Keratinocyte (primary cell): Measurements from ENCODE around the gene TTC4. TPM values are rescaled to one million over a fixed set of nuclear protein-coding genes. Genes with fewer than 3 reads are reported as not detected.

Source experiments
- DNase-seq: peaks from one replicate; pipeline ENCODE4 v3.0.0-alpha.2; 2011; ENCODE audit warnings: low read depth, missing footprints, low spot score
- FAIRE-seq: peaks from 2 replicates; lab custom pipeline; 2011; peaks lifted over from hg19 to GRCh38; lab: Jason Lieb, UNC
- H2AFZ ChIP-seq: 2 replicates; pipeline ENCODE4 v1.6.0; 2012; ENCODE audit warnings: low read length, control low read depth, inconsistent platforms; ENCODE audit not compliant: control insufficient read depth
- H3K27ac ChIP-seq: 2 replicates; pipeline ENCODE4 v1.5.1; 2011; ENCODE audit warnings: low read length; ENCODE audit not compliant: control insufficient read depth, insufficient read depth
- H3K27me3 ChIP-seq: 3 replicates; pipeline ENCODE4 v1.6.0; 2011; ENCODE audit warnings: low read length; ENCODE audit not compliant: control insufficient read depth, insufficient read depth; ENCODE audit errors: extremely low read depth
- H3K36me3 ChIP-seq, 2 experiments: 2 replicates in 1 of 2; 3 replicates in 1 of 2; pipeline ENCODE4 v1.5.1; 2011; ENCODE audit warnings: low read length in 2 of 2, mild to moderate bottlenecking in 1 of 2; ENCODE audit not compliant: control insufficient read depth in 2 of 2, insufficient read depth in 2 of 2; ENCODE audit errors: extremely low read depth in 1 of 2
- H3K4me1 ChIP-seq: 3 replicates; pipeline ENCODE4 v1.5.1; 2011; ENCODE audit warnings: low read length; ENCODE audit not compliant: control insufficient read depth, insufficient read depth; ENCODE audit errors: extremely low read depth
- H3K4me2 ChIP-seq: 3 replicates; pipeline ENCODE4 v1.6.0; 2011; ENCODE audit warnings: low read depth, low read length; ENCODE audit not compliant: control insufficient read depth, insufficient read depth; ENCODE audit errors: extremely low read depth
- H3K4me3 ChIP-seq, 3 experiments: fragments of 200-600 bp in 1 of 3; sonication (generic) in 1 of 3; 2 replicates in 2 of 3; 3 replicates in 1 of 3; pipeline ENCODE4 v1.5.1; 2011 to 2016; ENCODE audit warnings: low read length in 3 of 3, mild to moderate bottlenecking in 3 of 3, control low read depth in 2 of 3, inconsistent platforms in 1 of 3, low read depth in 1 of 3, mixed read lengths in 1 of 3, mixed run types in 1 of 3, moderate library complexity in 1 of 3; ENCODE audit not compliant: control insufficient read depth in 2 of 3, insufficient read depth in 2 of 3; ENCODE audit errors: extremely low read depth in 1 of 3
- H3K79me2 ChIP-seq: 2 replicates; pipeline ENCODE4 v1.6.0; 2012; ENCODE audit warnings: low read length; ENCODE audit not compliant: control insufficient read depth, insufficient read depth
- H3K9ac ChIP-seq: 3 replicates; pipeline ENCODE4 v1.6.0; 2011; ENCODE audit warnings: low read length; ENCODE audit not compliant: control insufficient read depth, insufficient read depth; ENCODE audit errors: extremely low read depth
- H3K9me1 ChIP-seq: 3 replicates; pipeline ENCODE4 v1.6.0; 2011; ENCODE audit warnings: low read length; ENCODE audit not compliant: control insufficient read depth, insufficient read depth; ENCODE audit errors: extremely low read depth
- H3K9me3 ChIP-seq: 2 replicates; pipeline ENCODE4 v1.5.1; 2012; ENCODE audit warnings: low read depth, low read length; ENCODE audit not compliant: control insufficient read depth
- H4K20me1 ChIP-seq: 3 replicates; pipeline ENCODE4 v1.6.0; 2011; ENCODE audit warnings: low read length; ENCODE audit not compliant: control insufficient read depth, insufficient read depth; ENCODE audit errors: extremely low read depth
- EZH2 ChIP-seq: IDR thresholded peaks from one replicate; pipeline ENCODE4 v1.6.1; 2012; ENCODE audit warnings: inconsistent platforms, mild to moderate bottlenecking, low read length, moderate library complexity
- dilution Hi-C: fragments of 300-500 bp; cut with MboI; formaldehyde crosslinking; loops from one replicate; pipeline ENCODE4 v1.7.0; 2020; ENCODE audit warnings: low sequenced_read_pairs; ENCODE audit not compliant: extremely low pct_ligation_motif_present
- polyA plus RNA-seq, 5 experiments: library from polyadenylated mRNA; depleted of rRNA in 3 of 5; stranded (reverse) in 3 of 5; stranded (forward) in 1 of 5; unstranded in 1 of 5; fragments of >200 nt; gene quantifications; 1 replicate in 1 of 5; 2 replicates in 3 of 5; 3 replicates in 1 of 5; pipeline versions ENCODE4 v1.2.1 to v1.2.3, GENCODE V29; 2011 to 2012; ENCODE audit warnings: missing spikeins in 2 of 5, low read depth in 1 of 5, low replicate concordance in 1 of 5
- TF ChIP-seq, protein P1 (sequence below), 3 experiments: IDR thresholded peaks in 1 of 3; conservative IDR thresholded peaks in 1 of 3; optimal IDR thresholded peaks in 1 of 3; 2 replicates in 2 of 3; 3 replicates in 1 of 3; pipeline versions ENCODE3 to v1.5.1; 2011; ENCODE audit warnings: low read length in 3 of 3, mild to moderate bottlenecking in 3 of 3, moderate library complexity in 2 of 3, control low read depth in 1 of 3, inconsistent platforms in 1 of 3; ENCODE audit not compliant: insufficient read depth in 2 of 3; ENCODE audit errors: extremely low read depth in 1 of 3

TTC4 gene
- polyA plus RNA-seq, 1 donor (not counting 4 experiments of a cell fraction or from before 2014, with no cell fraction given), result 40.3 TPM

DNA sequence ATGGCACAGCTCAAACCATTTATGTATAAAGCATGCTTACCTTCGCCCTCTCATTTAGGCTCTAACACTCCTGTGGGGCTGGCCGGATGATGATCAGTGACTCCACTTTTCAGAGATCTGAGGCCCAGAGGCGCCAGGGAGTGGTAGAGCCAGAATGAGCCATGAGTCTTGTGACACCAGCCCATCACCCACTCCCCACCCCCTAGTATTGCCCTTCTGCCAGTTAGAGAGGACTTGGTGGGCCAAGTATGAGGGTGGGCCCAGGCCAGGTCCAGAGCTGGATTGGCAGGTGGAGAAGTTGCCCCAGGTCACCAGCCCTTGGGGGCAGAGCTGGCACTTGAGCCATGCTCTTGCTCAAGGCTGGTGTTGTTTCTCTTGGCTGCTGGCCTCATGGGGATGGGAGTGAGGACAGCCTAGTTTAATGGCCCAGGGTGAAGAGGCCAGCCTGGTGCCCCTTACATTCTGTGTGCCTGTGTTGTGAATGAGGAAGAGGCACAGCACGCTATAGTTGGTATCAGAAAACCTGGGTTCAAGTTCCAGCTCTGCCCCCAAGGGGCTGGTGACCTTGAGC, 30.2 kb upstream of the TTC4 start:
- Histone ChIP-seq H3K4me3 (no peak overlapping the region), H3K9me1 (no peaks in the 10 kb centered on the region), H3K27me3 (peaks cover 4% of the 10 kb centered on the region), H3K9me3 (no peaks in the 10 kb centered on the region), H4K20me1 (no peaks in the 10 kb centered on the region), H3K36me3 (no peaks in the 10 kb centered on the region), H2AFZ (no peak overlapping the region), H3K4me2 (no peak overlapping the region), H3K79me2 (no peaks in the 10 kb centered on the region), H3K9ac (no peak overlapping the region), H3K27ac (no peak overlapping the region), H3K4me1 (no peaks in the 10 kb centered on the region)
- dilution Hi-C loops, result no loop called here
- TF ChIP-seq, protein P1, sequence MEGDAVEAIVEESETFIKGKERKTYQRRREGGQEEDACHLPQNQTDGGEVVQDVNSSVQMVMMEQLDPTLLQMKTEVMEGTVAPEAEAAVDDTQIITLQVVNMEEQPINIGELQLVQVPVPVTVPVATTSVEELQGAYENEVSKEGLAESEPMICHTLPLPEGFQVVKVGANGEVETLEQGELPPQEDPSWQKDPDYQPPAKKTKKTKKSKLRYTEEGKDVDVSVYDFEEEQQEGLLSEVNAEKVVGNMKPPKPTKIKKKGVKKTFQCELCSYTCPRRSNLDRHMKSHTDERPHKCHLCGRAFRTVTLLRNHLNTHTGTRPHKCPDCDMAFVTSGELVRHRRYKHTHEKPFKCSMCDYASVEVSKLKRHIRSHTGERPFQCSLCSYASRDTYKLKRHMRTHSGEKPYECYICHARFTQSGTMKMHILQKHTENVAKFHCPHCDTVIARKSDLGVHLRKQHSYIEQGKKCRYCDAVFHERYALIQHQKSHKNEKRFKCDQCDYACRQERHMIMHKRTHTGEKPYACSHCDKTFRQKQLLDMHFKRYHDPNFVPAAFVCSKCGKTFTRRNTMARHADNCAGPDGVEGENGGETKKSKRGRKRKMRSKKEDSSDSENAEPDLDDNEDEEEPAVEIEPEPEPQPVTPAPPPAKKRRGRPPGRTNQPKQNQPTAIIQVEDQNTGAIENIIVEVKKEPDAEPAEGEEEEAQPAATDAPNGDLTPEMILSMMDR (optimal IDR thresholded peaks at IDR 0.05 in 1 of 3, IDR thresholded peaks at IDR 0.05 in 1 of 3, conservative IDR thresholded peaks at IDR 0.05 in 1 of 3; ENCODE audit: extremely low read depth in 1 of 3, insufficient read depth in 2 of 3, low read length in 3 of 3), result no peak
- no peak for TF ChIP-seq EZH2
- FAIRE-seq, result no peak
- DNase-seq, result no peak

DNA sequence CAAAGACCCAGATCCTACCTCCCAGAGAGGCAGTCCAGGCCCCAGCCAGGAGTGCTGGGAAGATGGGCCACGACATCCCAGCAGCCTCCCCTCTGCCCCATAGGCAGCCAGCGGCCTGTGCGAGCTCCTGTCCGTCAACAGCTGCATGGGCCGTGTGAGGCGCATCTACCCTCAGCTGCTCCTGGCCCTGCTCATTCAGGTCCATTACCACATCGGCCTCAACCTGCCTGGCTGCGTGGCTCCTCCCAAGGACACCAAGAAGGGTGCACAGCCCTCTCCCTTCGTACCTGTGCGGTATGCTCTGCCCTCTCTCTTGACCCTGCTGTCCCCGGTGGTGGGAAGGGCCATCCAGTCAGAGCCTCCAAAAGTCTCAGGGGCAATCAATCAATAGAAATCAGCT, 29.5 kb upstream of the TTC4 start:
- H3K4me1 ChIP-seq, result no peaks in the 10 kb centered on the region
- H3K9me3 ChIP-seq, result no peaks in the 10 kb centered on the region
- H3K4me3 ChIP-seq, result no peak overlapping the region
- H3K36me3 ChIP-seq, result no peaks in the 10 kb centered on the region
- dilution Hi-C loops, result no loop called here
- no peaks in the 10 kb centered on the region for H3K9me1 ChIP-seq
- DNase-seq, result no peak
- H4K20me1 ChIP-seq, result no peaks in the 10 kb centered on the region
- no peaks in the 10 kb centered on the region for H3K79me2 ChIP-seq
- no peak overlapping the region for H3K27ac ChIP-seq
- H2AFZ ChIP-seq, result no peak overlapping the region
- no peak overlapping the region for H3K4me2 ChIP-seq
- no peak for FAIRE-seq
- no peak for TF ChIP-seq EZH2
- TF ChIP-seq, protein P1 (optimal IDR thresholded peaks at IDR 0.05 in 1 of 3, IDR thresholded peaks at IDR 0.05 in 1 of 3, conservative IDR thresholded peaks at IDR 0.05 in 1 of 3; ENCODE audit: extremely low read depth in 1 of 3, insufficient read depth in 2 of 3, low read length in 3 of 3), result no peak
- H3K9ac ChIP-seq, result no peak overlapping the region
- peaks cover 4% of the 10 kb centered on the region for H3K27me3 ChIP-seq
